Measurements from ENCODE around the gene BLVRA.
"Not testable (repeated sequence)": the region's sequence is repeated elsewhere in the genome, so short reads cannot be mapped to it uniquely, and the experiment has no call there.

The BLVRA gene

GRCh38 chr7:43810195-43810941 is 51.9 kb downstream of the BLVRA start:
- peak; percentile 17 for DNase-seq (ENCODE audit: low read depth)

- no peak for DNase-seq (ENCODE audit: low read depth)
Observed at GRCh38 chr7:43815373-43815772, 56.9 kb downstream of the BLVRA start.

- not testable (repeated sequence) for DNase-seq (ENCODE audit: low read depth)
Observed at GRCh38 chr7:43816046-43816797, 57.7 kb downstream of the BLVRA start.

- not testable (repeated sequence) for DNase-seq (ENCODE audit: low read depth)
Observed at GRCh38 chr7:43823425-43823824, 64.9 kb downstream of the BLVRA start.

DNA sequence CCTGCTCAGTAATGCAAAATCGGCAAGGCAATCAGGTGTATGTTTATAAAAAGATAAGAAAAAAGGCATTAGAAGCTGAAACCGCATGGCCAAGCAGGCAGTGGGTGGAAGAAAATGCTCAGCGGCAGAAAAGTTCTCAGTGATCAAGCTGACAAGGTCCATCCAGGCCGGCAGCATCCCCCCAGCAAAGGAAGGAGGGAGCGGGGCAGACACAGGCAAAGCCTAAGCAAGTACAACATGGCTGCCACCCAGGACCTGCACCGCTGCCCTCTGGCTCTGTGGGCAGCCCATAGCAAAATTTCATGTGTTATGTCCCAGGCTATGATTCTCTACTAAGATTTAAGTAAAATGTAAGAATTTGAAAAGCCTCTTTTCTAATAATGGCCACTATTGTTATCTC is 65.5 kb downstream of the BLVRA start:
- DNase-seq (ENCODE audit: low read depth), result no peak

DNA sequence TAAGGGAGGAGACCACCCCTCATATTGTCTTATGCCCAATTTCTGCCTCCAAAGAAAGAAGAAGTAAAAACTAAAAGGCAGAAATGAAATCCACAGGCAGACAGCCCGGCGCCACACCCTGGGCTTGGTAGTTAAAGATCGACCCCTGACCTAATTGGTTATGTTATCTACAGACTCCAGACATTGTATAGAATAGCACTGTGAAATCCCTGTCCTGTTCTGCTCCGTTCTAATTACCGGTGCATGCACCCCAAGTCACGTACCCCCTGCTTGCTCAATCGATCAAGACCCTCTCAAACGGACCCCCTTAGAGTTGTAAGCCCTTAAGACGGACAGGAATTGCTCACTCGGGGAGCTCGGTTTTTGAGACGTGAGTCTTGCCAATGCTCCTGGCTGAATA is 66.0 kb downstream of the BLVRA start:
- DNase-seq (ENCODE audit: low read depth), result not testable (repeated sequence)

GRCh38 chr7:43824963-43825362 is 66.5 kb downstream of the BLVRA start:
- no peak for DNase-seq (ENCODE audit: low read depth)

DNA sequence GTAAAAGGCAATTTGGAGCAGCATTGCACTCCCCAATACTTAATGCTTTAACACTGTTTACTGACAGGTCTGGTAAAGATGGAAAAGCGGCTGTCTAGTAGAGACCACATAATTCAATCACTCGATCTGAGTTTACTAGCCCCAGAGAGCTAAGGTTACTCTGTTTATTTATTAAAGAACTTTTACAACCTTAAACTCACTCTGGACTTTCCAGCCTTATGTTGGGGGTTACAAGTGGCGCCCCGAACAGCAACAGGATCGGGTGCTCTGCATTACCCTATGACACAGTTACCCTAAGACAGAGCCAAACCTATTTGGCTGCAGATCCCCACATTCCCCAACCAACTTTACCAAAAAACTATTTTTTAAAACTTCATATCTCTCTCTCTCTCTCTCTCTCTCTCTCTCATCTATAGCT is 66.9 kb downstream of the BLVRA start:
- DNase-seq (ENCODE audit: low read depth), result no peak

DNA sequence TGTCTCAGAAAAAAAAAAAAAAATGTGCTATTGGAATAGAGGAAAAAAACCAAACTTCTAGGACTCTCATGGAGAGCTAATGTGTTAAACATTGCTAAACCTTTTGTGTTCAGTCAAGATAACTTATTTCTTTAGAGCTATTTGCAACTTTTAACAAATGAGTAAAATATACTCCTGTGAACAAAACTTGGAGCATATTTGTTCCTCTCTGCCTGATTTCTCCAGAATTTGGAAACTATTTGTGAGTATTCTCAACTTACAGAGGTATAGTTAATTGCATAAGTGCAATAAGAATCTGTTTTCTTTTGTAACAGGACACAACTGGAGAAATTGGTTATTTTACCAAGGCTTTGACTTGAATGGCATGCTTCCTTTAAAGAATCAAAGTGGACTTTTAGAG is 72.4 kb downstream of the BLVRA start:
- DNase-seq (ENCODE audit: low read depth), result not testable (repeated sequence)

- peak; percentile 9 for DNase-seq (ENCODE audit: low read depth)
Observed at GRCh38 chr7:43834463-43835251, 76.2 kb downstream of the BLVRA start.

- DNase-seq (ENCODE audit: low read depth), result no peak
Observed at GRCh38 chr7:43838201-43838658, 79.8 kb downstream of the BLVRA start.

- no peak for DNase-seq (ENCODE audit: low read depth)
Observed at GRCh38 chr7:43843296-43843695, 84.8 kb downstream of the BLVRA start.

GRCh38 chr7:43844257-43844656 is 85.8 kb downstream of the BLVRA start:
- no peak for DNase-seq (ENCODE audit: low read depth)

DNA sequence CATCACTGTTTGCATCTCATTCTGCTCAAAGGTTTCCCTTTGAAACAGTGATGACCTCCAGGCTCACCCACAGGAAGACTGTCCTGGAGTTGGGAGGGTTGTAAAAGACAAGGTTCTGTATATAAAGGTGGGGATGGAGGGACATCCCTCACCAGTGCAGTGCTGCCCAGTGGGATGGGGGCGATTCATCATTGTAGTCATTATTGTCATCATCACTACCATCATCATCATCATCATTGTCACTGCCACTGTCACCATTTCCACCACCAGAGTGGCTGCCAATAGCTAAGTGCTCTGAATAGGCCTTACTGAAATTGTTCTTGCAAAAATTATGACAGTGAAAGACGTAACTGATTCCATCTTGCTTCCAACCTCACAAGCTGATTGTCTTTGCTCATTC is 86.2 kb downstream of the BLVRA start:
- no peak for DNase-seq (ENCODE audit: low read depth)

DNA sequence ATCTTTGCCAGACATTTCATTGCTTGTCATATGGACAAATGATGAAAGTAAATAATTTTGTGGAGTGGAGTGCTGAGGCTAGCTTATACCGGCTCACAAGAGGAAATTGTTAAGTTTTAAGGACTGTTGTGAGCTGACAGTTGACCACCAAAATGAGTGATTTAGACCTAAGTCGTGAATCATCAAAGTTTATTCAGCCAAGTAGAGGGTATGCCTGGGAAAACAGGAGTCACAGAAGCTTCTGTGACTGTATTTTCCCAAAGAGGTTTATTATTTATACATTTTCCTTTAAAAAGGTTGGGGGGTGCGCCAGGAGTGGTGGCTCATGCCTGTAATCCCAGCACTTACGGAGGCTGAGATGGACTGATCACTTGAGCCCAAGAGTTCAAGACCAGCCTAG is 89.0 kb downstream of the BLVRA start:
- DNase-seq (ENCODE audit: low read depth), result no peak

GRCh38 chr7:43849047-43849446 is 90.6 kb downstream of the BLVRA start:
- no peak for DNase-seq (ENCODE audit: low read depth)

GRCh38 chr7:43850348-43851116 is 92.1 kb downstream of the BLVRA start:
- DNase-seq (ENCODE audit: low read depth), result no peak

DNA sequence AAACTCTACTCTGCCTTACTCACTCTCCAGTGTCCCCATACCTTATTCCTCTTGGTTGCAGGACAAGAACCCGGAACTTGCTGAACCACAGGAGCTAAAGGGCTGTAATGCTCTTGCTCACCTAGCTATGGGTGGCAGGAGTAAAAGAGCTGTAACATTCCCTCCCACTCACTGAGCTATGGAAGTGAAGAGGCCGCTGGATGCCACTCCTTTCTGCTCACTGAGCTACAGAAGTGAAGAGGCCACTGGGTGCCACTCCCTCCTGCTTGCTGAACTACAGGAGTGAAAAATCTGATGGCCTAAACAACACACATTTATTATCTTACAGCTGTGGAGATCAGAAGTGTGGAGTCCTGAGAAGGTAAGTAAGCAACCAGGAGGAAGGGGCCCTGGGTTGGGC is 93.3 kb downstream of the BLVRA start:
- no peak for DNase-seq (ENCODE audit: low read depth)

DNA sequence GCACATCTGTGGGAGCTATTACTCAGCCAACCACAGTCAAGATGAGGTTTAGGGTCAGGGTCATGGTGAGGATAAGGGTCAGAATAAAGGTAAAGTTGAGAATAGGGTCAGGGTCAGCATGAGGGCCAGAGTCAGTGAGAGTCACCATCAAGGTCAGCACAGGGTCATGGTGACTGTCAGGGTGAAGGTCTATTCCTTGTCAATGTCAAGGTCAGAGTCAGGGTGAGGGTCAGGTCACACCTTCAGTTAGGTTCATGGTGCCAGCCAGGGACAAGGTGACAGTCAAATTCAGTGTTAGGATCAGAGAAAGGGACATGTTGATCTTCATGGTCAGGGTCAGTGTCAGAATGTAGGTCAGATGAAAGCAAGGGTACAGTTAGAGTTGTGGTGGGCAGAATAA is 96.7 kb downstream of the BLVRA start:
- no peak for DNase-seq (ENCODE audit: low read depth)

- DNase-seq (ENCODE audit: low read depth), result no peak
Observed at GRCh38 chr7:43856316-43856715, 97.8 kb downstream of the BLVRA start.

Data from stimulated activated CD8-positive, alpha-beta memory T cell treated with anti-CD3 and anti-CD28 coated beads, Interleukin-12 subunit alpha, Interleukin-12 subunit beta, amount 100 ng/mL, for 1 hour (primary cell).